Occipital lobe (tissue), 2 donors: ENCODE results near the gene WASHC4. TPM values are rescaled to one million over a fixed set of nuclear protein-coding genes. Genes with fewer than 3 reads are reported as not detected.
"Not testable (repeated sequence)": the region's sequence is repeated elsewhere in the genome, so short reads cannot be mapped to it uniquely, and the experiment has no call there.

ENCODE experiments used
- DNase-seq: peaks from one replicate; lab custom pipeline; 2025; lab: John Stamatoyannopoulos, UW
- total RNA-seq: library from RNA; depleted of rRNA; stranded (reverse); fragments of >200 nt; gene quantifications from one replicate; pipeline ENCODE4 v1.2.3, GENCODE V29; 2014

Gene WASHC4
- total RNA-seq, 1 donor from 2014 or later = 103 TPM

DNA sequence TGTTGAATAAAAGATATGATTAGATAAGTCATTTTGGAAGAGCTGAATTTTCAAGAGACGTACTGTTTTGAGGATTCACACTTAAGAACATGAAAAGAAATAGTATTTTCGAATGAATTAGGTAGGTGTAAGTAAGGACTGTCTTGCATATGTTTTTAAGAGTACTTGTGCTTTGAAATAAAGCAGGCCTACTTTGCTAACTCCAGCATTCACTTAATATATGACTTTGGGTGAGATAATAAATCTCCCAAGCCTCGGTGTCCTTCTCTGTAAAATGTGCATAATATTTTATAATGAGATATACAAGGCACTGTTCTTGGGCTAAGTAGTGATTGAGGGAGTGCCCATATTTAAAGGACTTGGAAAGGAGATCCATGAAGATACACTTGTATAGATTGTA is 54.6 kb downstream of the WASHC4 start:
- DNase-seq = no peak

DNA sequence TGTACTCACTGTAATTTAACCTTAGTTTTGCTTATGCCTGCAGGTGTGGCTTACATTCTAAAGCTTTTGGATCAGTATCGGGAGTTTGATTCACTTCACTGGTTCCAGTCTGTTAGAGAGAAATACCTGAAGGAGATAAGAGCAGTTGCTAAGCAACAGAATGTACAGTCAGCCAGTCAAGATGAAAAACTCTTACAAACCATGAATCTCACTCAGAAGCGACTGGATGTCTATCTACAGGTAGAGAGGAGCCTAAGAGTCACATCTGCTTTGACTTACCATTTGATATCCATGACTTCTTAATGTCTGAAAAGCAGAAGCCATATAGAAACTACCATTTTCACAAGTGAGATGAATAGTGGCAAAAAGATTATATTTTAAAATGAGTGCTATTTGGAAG is 56.5 kb downstream of the WASHC4 start:
- no peak for DNase-seq

DNA sequence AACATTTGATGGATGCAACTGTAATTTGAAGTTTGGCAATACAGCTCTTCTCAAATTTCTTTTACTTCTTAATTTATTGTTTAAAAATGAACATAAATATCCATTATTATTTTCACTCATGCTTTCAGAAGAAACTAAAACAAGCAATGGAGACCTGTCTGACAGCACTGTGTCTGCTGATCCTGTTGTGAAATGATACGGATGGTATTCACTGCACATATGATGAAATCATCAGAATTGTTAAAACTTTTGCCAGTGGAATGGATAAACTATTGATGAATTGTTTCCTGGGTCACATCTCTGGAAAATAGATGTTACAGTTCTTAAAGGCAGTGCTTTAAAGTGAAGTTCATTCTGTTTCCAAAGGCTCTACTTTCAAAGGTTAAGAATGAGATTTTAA is 59.2 kb downstream of the WASHC4 start:
- DNase-seq = no peak

DNA sequence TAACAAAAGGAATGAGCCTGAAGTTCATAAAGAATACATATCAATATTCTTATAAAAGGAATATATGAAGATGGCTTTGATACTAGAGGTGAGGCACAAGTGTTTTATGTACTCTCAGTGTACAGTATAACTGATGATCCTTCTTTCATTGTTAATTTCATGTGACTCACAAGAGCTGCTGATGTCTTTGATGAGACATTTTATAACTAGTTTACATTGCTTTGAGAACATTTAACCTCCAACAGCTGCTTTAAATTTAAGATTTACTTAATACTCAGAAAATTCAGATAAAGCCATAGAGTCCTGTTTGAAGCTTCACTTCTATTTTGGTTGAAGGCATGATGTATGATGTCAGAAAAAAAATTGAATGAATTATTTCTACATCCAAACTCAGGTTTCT is 59.8 kb downstream of the WASHC4 start:
- DNase-seq = no peak

DNA sequence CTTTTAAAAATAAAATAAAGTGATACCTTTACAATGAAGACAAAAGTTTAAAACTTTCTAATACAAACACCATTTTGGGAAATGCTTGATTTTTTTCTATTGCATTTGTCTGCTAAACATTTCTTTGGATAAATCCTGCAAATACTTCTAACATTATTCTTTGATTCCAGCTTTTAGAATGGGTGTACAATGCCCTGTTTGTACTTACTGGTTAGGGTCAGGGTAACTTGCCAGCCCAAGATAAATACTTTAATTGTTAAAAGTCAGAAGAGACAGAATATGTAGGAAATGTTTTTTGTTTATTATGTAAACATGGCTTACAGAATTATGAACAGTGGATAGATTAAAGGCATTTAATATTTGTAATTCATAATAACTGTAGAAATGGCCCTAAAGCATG is 60.5 kb downstream of the WASHC4 start:
- DNase-seq = no peak

DNA sequence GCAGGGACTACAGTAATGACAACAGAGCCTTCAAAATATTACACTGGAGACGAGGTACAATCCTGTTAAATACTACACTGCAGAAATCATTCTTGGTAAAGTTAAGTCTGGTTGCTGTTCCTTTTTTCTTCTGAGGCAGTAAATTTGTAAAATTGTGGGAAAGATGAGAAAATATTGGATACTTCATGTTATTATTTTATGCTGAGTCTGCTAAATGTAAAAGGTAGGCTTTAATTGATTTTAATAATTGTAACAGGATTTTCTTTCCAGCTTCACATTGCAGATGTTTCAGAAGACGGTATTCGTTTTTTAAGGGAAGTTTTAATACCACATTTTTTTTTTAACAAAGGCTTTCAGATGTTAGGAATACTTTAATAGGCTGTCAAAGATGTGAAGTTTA is 62.6 kb downstream of the WASHC4 start:
- no peak for DNase-seq

DNA sequence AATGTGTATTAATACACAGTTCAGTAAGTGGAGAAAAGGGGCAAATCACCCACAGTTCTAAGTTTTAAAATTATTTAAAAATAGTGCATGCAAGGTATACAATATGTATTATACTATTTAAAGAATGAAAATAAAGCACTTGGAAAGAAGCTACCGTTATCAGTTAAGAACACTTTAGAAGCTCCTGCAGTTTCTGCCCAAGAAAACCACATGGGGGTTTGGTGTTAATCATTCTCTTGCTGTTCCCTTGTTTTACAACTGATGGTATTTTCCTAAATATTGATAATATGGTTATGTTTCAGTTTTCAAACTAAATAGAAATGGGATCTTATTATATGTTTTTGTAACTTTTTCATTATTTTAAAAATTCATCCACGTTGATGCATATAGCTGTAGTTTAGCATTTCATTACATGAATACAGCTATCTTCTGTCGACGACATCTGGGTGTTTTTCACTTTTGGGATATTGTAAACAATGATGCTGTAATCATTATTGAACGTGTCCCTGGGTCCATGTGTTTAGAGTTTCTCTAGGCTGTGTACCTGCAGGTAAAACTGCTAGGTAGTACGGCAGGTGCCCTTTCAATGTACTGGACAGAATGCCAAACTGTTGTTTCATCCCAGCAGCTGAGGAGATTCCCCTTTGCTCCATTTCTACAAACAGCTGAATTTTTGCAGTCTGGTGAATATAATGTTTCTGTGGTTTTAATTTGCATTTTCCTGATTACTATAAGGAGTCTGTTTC is 64.3 kb downstream of the WASHC4 start:
- no peak for DNase-seq

DNA sequence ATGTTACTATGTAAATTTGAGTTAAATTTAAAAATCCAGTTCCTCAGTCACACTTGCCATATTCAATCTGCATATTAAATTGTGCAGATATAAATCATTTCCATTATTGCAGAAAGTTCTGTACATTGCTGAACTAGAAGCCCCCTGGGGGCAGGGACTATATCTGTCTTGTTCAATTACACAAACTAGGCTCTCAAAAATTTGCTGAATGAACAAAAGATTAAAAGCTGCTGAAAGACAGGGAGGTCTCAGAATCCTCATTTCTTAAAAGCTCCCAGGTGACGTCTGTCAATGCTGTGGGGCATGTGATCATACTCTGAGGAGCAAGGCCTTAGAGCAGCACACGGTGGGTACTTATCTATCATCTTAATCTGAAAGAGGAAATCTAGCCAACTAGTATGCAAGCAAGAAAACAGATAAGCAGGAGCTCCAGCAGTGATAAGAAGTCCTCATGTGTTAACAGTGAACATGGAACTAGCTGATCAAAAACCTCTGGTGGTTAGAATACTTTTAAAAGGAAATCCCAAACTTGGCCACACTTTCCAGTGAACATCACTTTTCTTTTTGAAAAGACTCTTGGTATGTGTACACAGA is 68.0 kb downstream of the WASHC4 start:
- DNase-seq = no peak

DNA sequence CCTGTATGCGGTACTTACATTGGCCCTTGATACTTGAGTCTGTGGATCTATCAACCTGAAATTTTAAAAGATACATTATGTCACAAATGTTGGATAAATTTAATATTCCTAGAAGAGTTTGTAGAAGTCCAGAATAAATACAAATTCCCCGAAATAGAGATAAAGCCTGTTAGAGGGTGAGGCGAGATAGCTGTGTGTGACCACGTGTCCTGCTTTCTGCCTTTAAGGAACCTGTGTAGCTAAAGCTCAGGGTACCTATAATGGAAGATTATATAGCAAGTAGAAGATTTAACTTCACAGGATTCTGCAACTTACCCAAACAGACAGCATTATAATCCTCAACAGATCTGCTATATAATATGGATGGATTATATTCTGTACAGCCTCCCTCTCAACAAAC is 69.7 kb downstream of the WASHC4 start:
- DNase-seq = no peak

DNA sequence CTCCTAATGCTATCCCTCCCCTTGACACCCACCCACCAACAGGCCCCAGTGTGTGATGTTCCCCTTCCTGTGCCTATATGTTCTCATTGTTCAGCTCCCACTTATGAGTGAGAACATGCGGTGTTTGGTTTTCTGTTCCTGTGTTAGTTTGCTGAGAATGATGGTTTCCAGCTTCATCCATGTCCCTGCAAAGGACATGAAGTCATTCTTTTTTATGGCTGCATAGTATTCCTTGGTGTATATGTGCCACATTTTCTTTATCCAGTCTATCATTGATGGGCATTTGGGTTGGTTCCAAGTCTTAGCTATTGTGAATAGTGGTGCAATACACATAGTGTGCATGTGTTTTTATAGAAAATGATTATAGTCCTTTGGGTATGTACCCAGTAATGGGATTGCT is 71.6 kb downstream of the WASHC4 start:
- DNase-seq = not testable (repeated sequence)

DNA sequence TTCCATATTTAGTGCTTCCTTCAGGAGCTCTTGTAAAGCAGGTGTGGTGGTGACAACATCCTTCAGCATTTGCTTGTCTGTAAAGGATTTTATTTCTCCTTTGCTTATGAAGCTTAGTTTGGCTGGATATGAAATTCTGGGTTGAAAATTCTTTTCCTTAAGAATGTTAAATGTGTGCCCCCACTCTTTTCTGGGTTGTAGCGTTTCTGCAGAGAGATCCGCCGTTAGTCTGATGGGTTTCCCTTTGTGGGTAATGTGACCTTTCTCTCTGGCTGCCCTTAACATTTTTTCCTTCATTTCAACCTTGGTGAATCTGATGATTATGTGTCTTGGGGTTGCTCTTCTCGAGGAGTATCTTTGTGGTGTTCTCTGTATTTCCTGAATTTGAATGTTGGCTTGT is 75.9 kb downstream of the WASHC4 start:
- DNase-seq = not testable (repeated sequence)

DNA sequence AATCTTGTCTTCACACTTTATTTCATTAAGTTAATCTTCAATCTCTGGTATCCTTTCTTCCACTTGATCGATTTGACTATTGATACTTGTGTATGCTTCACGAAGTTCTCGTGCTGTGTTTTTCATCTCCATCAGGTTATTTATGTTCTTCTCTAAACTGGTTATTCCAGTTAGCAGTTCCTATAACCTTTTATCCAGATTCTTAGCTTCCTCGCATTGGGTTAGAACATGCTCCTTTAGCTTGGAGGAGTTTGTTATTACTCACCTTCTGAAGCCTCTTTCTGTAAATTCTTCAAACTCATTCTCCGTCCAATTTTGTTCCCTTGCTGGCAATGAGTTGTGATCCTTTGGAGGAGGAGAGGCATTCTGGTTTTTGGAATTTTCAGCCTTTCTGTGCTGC is 76.4 kb downstream of the WASHC4 start:
- not testable (repeated sequence) for DNase-seq

DNA sequence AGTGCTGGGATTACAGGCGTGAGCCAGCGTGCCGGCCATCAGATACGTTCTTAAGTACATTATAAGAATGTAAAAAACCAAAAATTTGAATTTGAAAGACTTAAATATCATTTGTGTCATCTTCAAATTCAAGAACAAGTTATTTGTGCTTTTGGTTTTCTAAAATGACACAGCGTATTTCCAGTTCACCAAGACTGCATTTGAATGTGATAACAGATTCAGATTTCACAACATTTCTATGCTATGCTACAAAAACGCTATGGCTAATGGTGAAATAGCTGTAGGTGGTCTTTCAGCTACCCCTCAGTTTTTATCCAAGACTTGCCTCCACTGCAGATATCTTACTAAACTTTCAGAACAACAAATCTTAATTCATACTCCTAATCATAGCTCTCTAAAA is 81.8 kb downstream of the WASHC4 start:
- DNase-seq = no peak

DNA sequence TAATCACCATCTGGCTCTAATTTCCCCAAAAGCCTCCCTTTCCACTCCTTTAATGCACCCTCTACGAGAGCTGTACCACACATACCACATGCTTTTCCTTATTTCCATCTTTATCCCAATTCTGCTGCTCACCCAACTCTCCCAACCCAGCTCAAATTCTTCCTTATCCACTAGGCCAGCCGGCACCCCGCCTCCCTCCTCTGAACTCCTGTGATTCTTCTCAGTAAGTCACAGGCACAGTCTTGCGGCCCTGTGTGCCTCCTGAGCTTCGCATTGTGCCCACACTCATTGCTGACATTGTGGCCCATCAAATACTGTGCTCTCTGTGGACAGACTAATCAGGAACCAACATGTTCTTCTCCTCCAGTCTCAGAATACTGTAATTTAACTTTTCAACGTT is 83.0 kb downstream of the WASHC4 start:
- DNase-seq = no peak

DNA sequence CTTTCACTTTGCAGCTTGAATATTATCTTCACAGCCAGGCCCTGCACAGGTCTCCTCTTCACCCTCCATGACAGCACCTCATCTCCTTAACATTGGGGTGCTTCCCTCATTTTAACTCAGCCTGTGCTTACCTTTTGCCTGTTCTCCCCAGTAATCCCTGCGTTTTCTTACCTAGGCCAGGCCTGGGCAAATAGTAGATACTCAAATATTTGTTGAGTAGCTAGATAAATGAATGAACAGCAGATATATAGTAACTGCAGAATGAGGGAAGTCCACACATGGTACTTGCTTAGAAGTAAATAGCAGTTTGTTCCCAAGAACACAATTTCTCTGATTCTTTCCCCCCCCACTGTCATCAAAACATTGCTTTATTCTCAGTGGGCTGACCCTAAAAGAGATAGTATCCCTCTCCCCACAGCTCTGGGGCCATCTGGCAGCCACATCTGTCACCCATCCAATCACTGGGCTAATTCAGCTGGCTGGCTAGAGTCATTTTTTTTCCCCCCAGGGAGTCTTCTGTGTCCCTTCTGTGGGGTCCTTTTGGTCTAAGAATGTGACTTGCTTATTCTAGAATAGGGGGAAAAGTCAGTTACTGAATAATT is 85.2 kb downstream of the WASHC4 start:
- no peak for DNase-seq

DNA sequence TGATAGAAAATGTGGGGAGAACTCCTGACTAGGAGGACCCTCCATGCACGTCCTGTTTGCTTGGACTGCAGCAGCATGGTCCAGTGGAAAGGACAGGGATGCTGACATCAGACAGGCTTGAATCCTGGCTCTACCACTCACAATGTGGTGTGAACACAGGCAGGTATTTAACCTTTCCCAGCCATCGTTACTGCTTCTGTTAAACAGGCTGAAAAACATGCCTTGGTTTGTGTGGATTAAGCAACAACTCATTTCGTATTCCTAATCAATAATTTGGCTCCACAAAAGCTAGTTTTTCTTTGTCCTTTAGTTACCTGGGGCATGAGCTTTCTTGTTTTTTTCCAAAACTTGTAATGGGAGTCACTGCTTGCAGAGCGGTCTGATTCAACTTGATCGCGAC is 87.4 kb downstream of the WASHC4 start:
- no peak for DNase-seq

DNA sequence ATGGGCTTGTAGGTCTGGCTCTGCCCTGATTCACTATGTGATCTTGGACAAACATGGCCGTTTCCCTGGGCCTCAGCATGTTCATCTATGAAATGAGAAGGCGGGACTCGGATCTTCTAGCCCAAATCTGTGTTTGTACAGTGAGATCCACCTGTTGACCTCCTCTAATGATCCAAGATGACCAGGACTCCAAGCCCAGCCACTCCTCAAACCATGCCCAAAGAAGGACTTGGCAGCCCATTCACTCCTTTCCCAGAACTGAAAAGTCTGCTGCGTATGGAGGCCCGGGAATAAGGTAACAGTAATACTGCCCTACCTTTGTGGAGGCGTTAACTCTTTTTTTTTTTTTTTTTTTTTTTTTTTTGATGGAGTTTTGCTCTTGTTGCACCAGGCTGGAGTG is 88.6 kb downstream of the WASHC4 start:
- DNase-seq = no peak

DNA sequence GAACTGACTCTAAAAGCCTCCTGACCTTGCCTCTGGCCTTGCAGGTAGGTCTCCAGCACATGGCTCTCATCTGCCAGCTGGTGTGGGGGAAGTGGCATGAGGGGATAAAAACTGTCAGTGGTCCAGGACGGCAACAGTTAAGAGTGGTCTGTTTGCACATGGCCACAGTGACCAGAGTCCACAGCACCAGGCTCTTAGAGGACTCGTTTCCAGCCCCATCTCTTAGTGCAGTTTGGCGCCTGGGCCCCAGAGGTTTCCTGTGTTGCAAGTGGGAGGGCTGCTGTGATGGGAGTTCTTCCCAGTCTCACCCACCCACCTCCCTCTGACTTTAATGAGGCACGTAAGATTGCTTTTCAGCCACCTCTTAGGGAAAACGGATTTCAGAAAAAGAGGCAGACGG is 91.4 kb downstream of the WASHC4 start:
- no peak for DNase-seq

DNA sequence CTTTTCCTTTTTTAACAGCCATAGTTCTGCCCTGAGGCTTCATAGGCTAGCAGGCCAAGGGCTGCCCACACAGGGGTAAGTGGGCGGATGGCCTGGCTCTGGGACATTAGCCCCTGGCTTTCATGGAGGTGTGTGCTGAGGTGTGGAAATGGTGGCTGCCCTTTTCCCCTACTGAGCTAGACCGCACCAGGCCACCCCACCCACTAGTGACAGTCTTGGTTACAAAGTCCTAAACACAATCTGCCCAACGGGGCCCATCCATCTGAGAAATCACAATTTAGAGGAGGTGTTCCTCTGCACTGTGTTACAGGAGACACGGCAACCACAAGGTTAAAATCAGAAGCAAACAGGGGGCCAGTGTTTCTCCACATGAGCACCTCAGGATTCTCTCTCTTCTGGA is 92.9 kb downstream of the WASHC4 start:
- no peak for DNase-seq

DNA sequence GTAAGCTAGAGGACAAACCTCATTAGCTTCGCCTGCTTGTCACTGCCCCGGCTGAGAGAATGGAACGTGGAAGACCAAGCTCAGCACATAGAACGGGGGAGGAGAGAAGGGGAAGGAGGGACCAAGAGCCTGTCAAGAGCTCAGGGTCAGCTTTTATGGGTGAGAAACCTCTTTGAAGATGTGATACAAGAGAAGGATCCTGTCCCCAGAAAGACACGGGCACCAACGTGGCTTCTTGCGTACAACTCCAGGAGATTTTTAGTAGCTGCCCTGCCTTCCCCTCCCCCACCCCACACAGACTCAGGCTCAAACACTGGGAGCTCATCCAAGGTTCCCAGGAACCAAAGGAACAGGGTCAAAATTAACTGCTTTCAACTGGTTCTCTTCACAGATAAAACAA is 93.8 kb downstream of the WASHC4 start:
- no peak for DNase-seq

DNA sequence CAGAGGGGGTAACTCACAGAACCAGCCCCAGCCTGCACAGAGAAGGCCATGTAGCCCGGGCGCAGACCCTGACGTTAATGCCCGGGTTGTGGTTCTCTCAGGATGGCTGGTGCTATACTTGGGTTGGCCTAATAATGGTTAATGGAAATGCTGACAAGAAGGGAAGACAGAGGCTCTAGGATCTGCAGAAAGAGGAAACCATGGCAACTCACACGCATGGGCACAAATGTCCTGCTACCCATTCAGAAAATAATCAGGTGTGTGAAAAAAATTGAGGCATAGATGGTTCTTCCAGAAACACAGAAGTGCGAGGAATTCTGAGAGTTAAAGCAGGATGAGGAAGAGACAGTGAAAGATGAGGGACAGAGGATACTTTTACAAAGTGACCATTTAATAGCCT is 94.7 kb downstream of the WASHC4 start:
- no peak for DNase-seq

DNA sequence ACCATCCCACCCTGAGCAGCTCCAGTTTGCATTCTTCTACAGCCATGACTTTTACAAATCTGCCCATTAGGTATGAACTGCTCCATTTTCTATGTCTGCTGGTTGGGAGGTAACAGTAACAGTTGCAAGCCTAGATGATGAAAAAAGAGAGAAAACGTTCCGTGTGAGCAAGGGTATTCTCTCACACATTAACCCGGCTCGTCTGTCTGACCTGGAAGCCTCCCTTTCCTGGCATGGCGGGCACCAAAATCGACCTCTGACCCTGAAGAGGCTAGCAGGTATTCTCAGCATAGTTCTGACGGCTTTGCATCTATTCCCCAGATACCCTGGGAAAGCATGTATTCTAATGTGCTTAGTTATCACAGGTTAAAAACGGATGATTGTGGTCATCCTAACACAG is 96.6 kb downstream of the WASHC4 start:
- DNase-seq = no peak

DNA sequence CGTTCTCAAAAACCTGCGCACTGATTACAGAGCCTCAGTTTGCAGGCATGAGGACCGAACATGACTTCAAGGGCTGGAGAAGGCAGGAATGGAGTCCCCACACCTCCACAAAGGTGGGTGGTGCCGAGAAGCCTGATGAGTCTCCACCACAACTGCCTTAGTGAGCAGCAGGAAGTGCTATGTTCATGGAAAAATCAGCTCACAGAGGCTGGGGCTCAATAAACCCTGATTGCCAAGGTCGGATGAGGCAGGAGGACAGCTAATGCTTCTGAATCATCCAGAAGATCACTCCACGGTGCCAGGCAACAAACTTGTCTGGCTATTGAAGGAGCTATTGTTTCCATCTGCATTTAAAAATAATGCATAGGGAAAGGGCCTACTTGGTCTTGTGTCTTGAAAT is 97.4 kb downstream of the WASHC4 start:
- DNase-seq = no peak
